RPMI7951 (cell line): Measurements from ENCODE around the gene CDIP1. TPM values are rescaled to one million over a fixed set of nuclear protein-coding genes. Genes with fewer than 3 reads are reported as not detected.
A peak's percentile ranks its signal among the peaks of the same experiment; 100 is the strongest.

Experiments
- DNase-seq: peaks from one replicate; pipeline ENCODE4 v3.0.0-alpha.2; 2012; ENCODE audit warnings: low read depth
- total RNA-seq: library from RNA; depleted of rRNA; stranded (reverse); fragments of >200 nt; shearing (Covaris generic); gene quantifications from 2 replicates; pipeline ENCODE4 v1.2.3, GENCODE V29; 2014

The CDIP1 gene
- total RNA-seq, 1 experiment from 2014 or later = 1.1 TPM

GRCh38 chr16:4514606-4515005 lies 24.0 kb downstream of the CDIP1 start:
- DNase-seq = no peak

- no peak for DNase-seq
Measured at GRCh38 chr16:4513881-4514280, 24.7 kb downstream of the CDIP1 start.

- DNase-seq = no peak
Measured at GRCh38 chr16:4513086-4513860, 25.3 kb downstream of the CDIP1 start.

GRCh38 chr16:4512473-4512872 lies 26.1 kb downstream of the CDIP1 start:
- DNase-seq = no peak

GRCh38 chr16:4511441-4512082 lies 27.0 kb downstream of the CDIP1 start:
- DNase-seq = peak; percentile 17

GRCh38 chr16:4510747-4511426 lies 27.7 kb downstream of the CDIP1 start:
- no peak for DNase-seq

- DNase-seq = no peak
Measured at GRCh38 chr16:4510131-4510530, 28.4 kb downstream of the CDIP1 start.

GRCh38 chr16:4509420-4509819 lies 29.2 kb downstream of the CDIP1 start:
- no peak for DNase-seq

GRCh38 chr16:4508806-4509205 lies 29.8 kb downstream of the CDIP1 start:
- no peak for DNase-seq

GRCh38 chr16:4507588-4508345 lies 30.8 kb downstream of the CDIP1 start:
- DNase-seq = no peak

GRCh38 chr16:4506450-4506849 lies 32.1 kb downstream of the CDIP1 start:
- peak; percentile 63 for DNase-seq

- DNase-seq = no peak
Measured at GRCh38 chr16:4505356-4506147, 33.0 kb downstream of the CDIP1 start.

- no peak for DNase-seq
Measured at GRCh38 chr16:4501071-4501478, 37.5 kb downstream of the CDIP1 start.

- peak; percentile 59 for DNase-seq
Measured at GRCh38 chr16:4500272-4500671, 38.3 kb downstream of the CDIP1 start.

GRCh38 chr16:4499196-4499555 lies 39.4 kb downstream of the CDIP1 start:
- DNase-seq = no peak

GRCh38 chr16:4498546-4499195 lies 39.9 kb downstream of the CDIP1 start:
- no peak for DNase-seq

- peak; percentile 20 for DNase-seq
Measured at GRCh38 chr16:4496305-4496704, 42.3 kb downstream of the CDIP1 start.

GRCh38 chr16:4495766-4496165 lies 42.8 kb downstream of the CDIP1 start:
- DNase-seq = no peak

GRCh38 chr16:4494746-4495490 lies 43.7 kb downstream of the CDIP1 start:
- DNase-seq = peak; percentile 59

GRCh38 chr16:4491898-4492297 lies 46.7 kb downstream of the CDIP1 start:
- DNase-seq = no peak
